ENCODE measurements around the gene RIBC1. TPM values are rescaled to one million over a fixed set of nuclear protein-coding genes. Genes with fewer than 3 reads are reported as not detected.

The RIBC1 gene
- polyA plus RNA-seq, 2 of the 4 experiments (the other 2 are of a cell fraction) = 0.52 to 0.96 TPM

GRCh38 chrX:53476371-53476770 is 53.7 kb downstream of the RIBC1 start:
- TF ChIP-seq BCL3 (IDR thresholded peaks at IDR 0.05) = no peak
- H3K4me3 ChIP-seq = no peak overlapping the region
- POLR2A ChIA-PET = no interaction called here
- DNase-seq (ENCODE audit: low read depth in 1 of 2, low spot score in 1 of 2) (peak in 1 of 2 experiments; percentile 11), ATAC-seq (no peak), FAIRE-seq (peak; percentile 28)
- H3K4me1 ChIP-seq = peaks cover 3% of the 10 kb centered on the region
- CTCF ChIA-PET = interaction anchor here (9.5 kb wide), 1 partner anchor 15 kb away, joined by 142 read pairs; no protein-coding TSS in a partner anchor
- no peak overlapping the region for H3K27ac ChIP-seq
- 30% methylated on average over 2 of the region's 2 CpGs for WGBS (ENCODE audit: missing lambda C conversion rate)
- H3K4me2 ChIP-seq = no peak overlapping the region
- H3K9me3 ChIP-seq = no peaks in the 10 kb centered on the region

- Histone ChIP-seq H3K4me3 (no peak overlapping the region), H3K27ac (no peak overlapping the region), H3K9me3 (no peaks in the 10 kb centered on the region), H3K4me1 (peaks cover 10% of the 10 kb centered on the region), H3K4me2 (no peak overlapping the region)
- WGBS (ENCODE audit: missing lambda C conversion rate) = 69% methylated on average over 5 of the region's 5 CpGs
- TF ChIP-seq E2F6 (IDR thresholded peaks at IDR 0.05; ENCODE audit: borderline replicate concordance, low read depth) (no peak), SREBF2 (IDR thresholded peaks at IDR 0.05) (no peak)
- FAIRE-seq = no peak
- ATAC-seq = no peak
- CTCF ChIA-PET = interaction anchor here (0.7 to 9.5 kb wide), 6 partner anchors 15 to 166 kb away, joined by 3 to 142 read pairs (median 24); no protein-coding TSS in a partner anchor
- DNase-seq (ENCODE audit: low read depth in 1 of 2, low spot score in 1 of 2) = peak in 1 of 2 experiments; percentile 21
- POLR2A ChIA-PET = no interaction called here
These were observed 56.6 kb downstream of the RIBC1 start for GRCh38 chrX:53479301-53479700.

Small RNA genes within 50 kb of the gene (small RNA-seq; reads per million reads assigned to genes)
- gene MIR6857 (0 to 1.5 (median 0.04) reads per million in 6 experiments), gene VTRNA3-1P (0 to 9.9 (median 0.60) reads per million in 6 experiments)

Other genes starting within 250 kb of the RIBC1 start
- gene KDM5C, start 197.7 kb upstream of the RIBC1 start, polyA plus RNA-seq (2011; rRNA removed) = 66.8 and 82.0 TPM in 2 replicates
- gene KDM5C, start 197.7 kb upstream of the RIBC1 start, polyA plus RNA-seq (2017; fragmentation: RNase III; extraction: RNeasy Plus Mini Kit Qiagen cat#74134 plus additional on column Dnase treatment) = 43.9 to 48.9 TPM (median 46.5 TPM) in 3 replicates
- 28.3 and 45.3 TPM in 2 replicates for gene IQSEC2, start 141.3 kb upstream of the RIBC1 start, polyA plus RNA-seq (2011; rRNA removed)
- 31.9 to 41.4 TPM (median 37.6 TPM) in 3 replicates for gene IQSEC2, start 141.3 kb upstream of the RIBC1 start, polyA plus RNA-seq (2017; fragmentation: RNase III; extraction: RNeasy Plus Mini Kit Qiagen cat#74134 plus additional on column Dnase treatment)
- gene SMC1A, start 219 bp upstream of the RIBC1 start, polyA plus RNA-seq (2011; rRNA removed) = 85.4 and 100 TPM in 2 replicates
- gene SMC1A, start 219 bp upstream of the RIBC1 start, polyA plus RNA-seq (2017; fragmentation: RNase III; extraction: RNeasy Plus Mini Kit Qiagen cat#74134 plus additional on column Dnase treatment) = 72.1 to 79.4 TPM (median 76.7 TPM) in 3 replicates
- 139 and 155 TPM in 2 replicates for gene HSD17B10, start 11.5 kb downstream of the RIBC1 start, polyA plus RNA-seq (2011; rRNA removed)
- 147 to 153 TPM (median 149 TPM) in 3 replicates for gene HSD17B10, start 11.5 kb downstream of the RIBC1 start, polyA plus RNA-seq (2017; fragmentation: RNase III; extraction: RNeasy Plus Mini Kit Qiagen cat#74134 plus additional on column Dnase treatment)

Measured in A549 (cell line).